ENCODE results near the gene LPP.

LPP gene

DNA sequence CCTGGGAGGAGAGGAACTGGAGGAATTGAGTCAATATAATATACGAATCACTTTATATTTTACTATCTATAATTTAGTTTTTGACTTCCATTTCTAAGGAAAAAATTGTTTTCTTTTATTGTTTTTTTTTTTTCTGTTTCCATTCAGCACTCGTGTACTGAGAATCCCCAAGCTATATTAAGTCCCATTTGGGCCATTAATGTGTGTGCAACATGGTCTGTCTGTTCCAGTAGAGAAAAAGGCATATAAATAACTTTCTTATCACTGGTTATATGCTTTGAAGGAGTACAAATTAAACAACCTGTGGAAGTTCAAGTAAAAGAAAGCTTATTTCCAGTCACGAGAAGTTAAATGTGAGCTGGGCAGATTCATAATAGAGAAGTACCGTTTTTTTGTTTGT lies 518.9 kb downstream of the LPP start:
- H3K27ac ChIP-seq (ENCODE audit: low read length), result no peak overlapping the region
- H3F3A ChIP-seq (ENCODE audit: insufficient read depth, low read length), result no peaks in the 10 kb centered on the region
- no peaks in the 10 kb centered on the region for H3K79me2 ChIP-seq (ENCODE audit: low read length)
- TF ChIP-seq EZH2phosphoT487 (IDR thresholded peaks at IDR 0.05; ENCODE audit: low read length), result no peak
- no peak for TF ChIP-seq EZH2 (optimal IDR thresholded peaks at IDR 0.05; ENCODE audit: low read depth, low read length)
- TF ChIP-seq, protein P1, sequence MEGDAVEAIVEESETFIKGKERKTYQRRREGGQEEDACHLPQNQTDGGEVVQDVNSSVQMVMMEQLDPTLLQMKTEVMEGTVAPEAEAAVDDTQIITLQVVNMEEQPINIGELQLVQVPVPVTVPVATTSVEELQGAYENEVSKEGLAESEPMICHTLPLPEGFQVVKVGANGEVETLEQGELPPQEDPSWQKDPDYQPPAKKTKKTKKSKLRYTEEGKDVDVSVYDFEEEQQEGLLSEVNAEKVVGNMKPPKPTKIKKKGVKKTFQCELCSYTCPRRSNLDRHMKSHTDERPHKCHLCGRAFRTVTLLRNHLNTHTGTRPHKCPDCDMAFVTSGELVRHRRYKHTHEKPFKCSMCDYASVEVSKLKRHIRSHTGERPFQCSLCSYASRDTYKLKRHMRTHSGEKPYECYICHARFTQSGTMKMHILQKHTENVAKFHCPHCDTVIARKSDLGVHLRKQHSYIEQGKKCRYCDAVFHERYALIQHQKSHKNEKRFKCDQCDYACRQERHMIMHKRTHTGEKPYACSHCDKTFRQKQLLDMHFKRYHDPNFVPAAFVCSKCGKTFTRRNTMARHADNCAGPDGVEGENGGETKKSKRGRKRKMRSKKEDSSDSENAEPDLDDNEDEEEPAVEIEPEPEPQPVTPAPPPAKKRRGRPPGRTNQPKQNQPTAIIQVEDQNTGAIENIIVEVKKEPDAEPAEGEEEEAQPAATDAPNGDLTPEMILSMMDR (IDR thresholded peaks at IDR 0.05; ENCODE audit: low read length), result no peak
- H3K4me2 ChIP-seq (ENCODE audit: low read depth, low read length), result no peak overlapping the region
- H3K4me3 ChIP-seq (ENCODE audit: low read length), result no peak overlapping the region
- no peak overlapping the region for H3K9ac ChIP-seq (ENCODE audit: low read length)
- no peaks in the 10 kb centered on the region for H3K4me1 ChIP-seq (ENCODE audit: low read length)
- DNase-seq, result no peak
- H3K27me3 ChIP-seq (replicated peaks; ENCODE audit: insufficient read depth, low read length), result no peaks in the 10 kb centered on the region
- H3K9me3 ChIP-seq (replicated peaks; ENCODE audit: insufficient read depth, low read length), result no peaks in the 10 kb centered on the region
- no peaks in the 10 kb centered on the region for H3K36me3 ChIP-seq (replicated peaks; ENCODE audit: insufficient read depth, low read length)
- H2AFZ ChIP-seq (ENCODE audit: low read length), result no peak overlapping the region
- H4K20me1 ChIP-seq (ENCODE audit: insufficient read depth, low read length), result no peaks in the 10 kb centered on the region
- H3K9me2 ChIP-seq (replicated peaks; ENCODE audit: insufficient read depth, low read length), result no peaks in the 10 kb centered on the region

DNA sequence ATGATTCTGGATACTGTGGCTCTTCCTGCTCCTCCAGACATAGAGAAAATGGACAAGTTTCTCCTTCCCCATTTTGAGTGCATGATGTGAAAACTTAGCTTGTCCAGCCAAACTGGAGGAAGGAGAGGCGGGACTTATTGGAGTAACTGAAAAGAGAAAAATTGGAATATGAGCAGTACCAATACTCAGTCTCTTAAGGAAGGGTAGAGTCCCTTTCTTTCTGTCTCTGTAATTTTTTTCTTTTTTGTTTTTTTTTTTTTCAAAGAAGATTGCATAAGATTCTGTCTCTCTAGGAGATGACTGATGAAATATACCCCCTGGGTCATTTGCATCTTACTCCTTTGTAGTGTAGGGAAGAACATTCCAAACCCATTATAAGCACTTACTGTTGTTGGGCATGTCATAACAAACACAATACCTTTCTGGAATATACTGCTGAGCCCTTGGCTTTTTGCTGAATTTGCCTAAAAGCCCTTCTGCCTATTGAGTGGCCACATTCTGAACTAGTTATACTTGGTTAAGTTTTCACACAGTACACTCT lies 519.8 kb downstream of the LPP start:
- H3K79me2 ChIP-seq (ENCODE audit: low read length), result no peaks in the 10 kb centered on the region
- no peaks in the 10 kb centered on the region for H3K36me3 ChIP-seq (replicated peaks; ENCODE audit: insufficient read depth, low read length)
- H3K27ac ChIP-seq (ENCODE audit: low read length), result no peak overlapping the region
- no peak overlapping the region for H3K4me3 ChIP-seq (ENCODE audit: low read length)
- TF ChIP-seq, protein P1 (IDR thresholded peaks at IDR 0.05; ENCODE audit: low read length), result no peak
- TF ChIP-seq EZH2 (optimal IDR thresholded peaks at IDR 0.05; ENCODE audit: low read depth, low read length), result no peak
- TF ChIP-seq EZH2phosphoT487 (IDR thresholded peaks at IDR 0.05; ENCODE audit: low read length), result no peak
- no peak overlapping the region for H2AFZ ChIP-seq (ENCODE audit: low read length)
- no peaks in the 10 kb centered on the region for H3K9me3 ChIP-seq (replicated peaks; ENCODE audit: insufficient read depth, low read length)
- H3K4me2 ChIP-seq (ENCODE audit: low read depth, low read length), result no peak overlapping the region
- no peaks in the 10 kb centered on the region for H4K20me1 ChIP-seq (ENCODE audit: insufficient read depth, low read length)
- H3K4me1 ChIP-seq (ENCODE audit: low read length), result no peaks in the 10 kb centered on the region
- no peaks in the 10 kb centered on the region for H3F3A ChIP-seq (ENCODE audit: insufficient read depth, low read length)
- no peaks in the 10 kb centered on the region for H3K9me2 ChIP-seq (replicated peaks; ENCODE audit: insufficient read depth, low read length)
- H3K9ac ChIP-seq (ENCODE audit: low read length), result no peak overlapping the region
- DNase-seq, result no peak
- H3K27me3 ChIP-seq (replicated peaks; ENCODE audit: insufficient read depth, low read length), result no peaks in the 10 kb centered on the region

DNA sequence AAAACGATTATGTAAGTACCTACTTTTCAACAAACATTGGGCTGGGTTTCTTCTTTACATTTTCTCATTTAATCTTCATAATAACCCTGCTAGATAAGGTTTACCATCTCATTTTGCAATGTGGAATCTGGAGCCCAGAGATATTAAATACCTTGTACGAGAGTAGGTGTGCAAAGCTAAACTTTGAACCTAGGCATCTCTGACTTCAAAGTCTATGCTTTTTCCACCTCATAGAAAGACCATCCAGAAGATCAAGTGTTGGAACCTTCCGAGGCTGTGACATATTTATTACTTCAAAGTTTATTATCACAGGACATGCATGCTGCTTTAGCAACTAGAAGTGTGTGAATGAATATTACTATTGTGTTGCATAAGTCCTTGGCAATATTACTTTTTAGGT lies 520.6 kb downstream of the LPP start:
- H3K4me3 ChIP-seq (ENCODE audit: low read length), result no peak overlapping the region
- no peaks in the 10 kb centered on the region for H4K20me1 ChIP-seq (ENCODE audit: insufficient read depth, low read length)
- H3K9ac ChIP-seq (ENCODE audit: low read length), result no peak overlapping the region
- H3K27me3 ChIP-seq (replicated peaks; ENCODE audit: insufficient read depth, low read length), result no peaks in the 10 kb centered on the region
- no peaks in the 10 kb centered on the region for H3K9me2 ChIP-seq (replicated peaks; ENCODE audit: insufficient read depth, low read length)
- no peaks in the 10 kb centered on the region for H3K4me1 ChIP-seq (ENCODE audit: low read length)
- H3K36me3 ChIP-seq (replicated peaks; ENCODE audit: insufficient read depth, low read length), result no peaks in the 10 kb centered on the region
- TF ChIP-seq EZH2phosphoT487 (IDR thresholded peaks at IDR 0.05; ENCODE audit: low read length), result no peak
- no peak for TF ChIP-seq EZH2 (optimal IDR thresholded peaks at IDR 0.05; ENCODE audit: low read depth, low read length)
- TF ChIP-seq, protein P1 (IDR thresholded peaks at IDR 0.05; ENCODE audit: low read length), result no peak
- no peaks in the 10 kb centered on the region for H3K9me3 ChIP-seq (replicated peaks; ENCODE audit: insufficient read depth, low read length)
- no peaks in the 10 kb centered on the region for H3K79me2 ChIP-seq (ENCODE audit: low read length)
- H3F3A ChIP-seq (ENCODE audit: insufficient read depth, low read length), result no peaks in the 10 kb centered on the region
- no peak overlapping the region for H3K4me2 ChIP-seq (ENCODE audit: low read depth, low read length)
- DNase-seq, result no peak
- no peak overlapping the region for H2AFZ ChIP-seq (ENCODE audit: low read length)
- no peak overlapping the region for H3K27ac ChIP-seq (ENCODE audit: low read length)

Measured in MM.1S (cell line).